HepG2 (cell line): Measurements from ENCODE around the gene RNASE7. TPM values are rescaled to one million over a fixed set of nuclear protein-coding genes. Genes with fewer than 3 reads are reported as not detected.
A peak's percentile ranks its signal among the peaks of the same experiment; 100 is the strongest.

Source experiments
- ADNP ChIP-seq: sonication (generic); formaldehyde crosslinking; IDR thresholded peaks from 2 replicates; pipeline ENCODE4 v1.4.0; 2020; ENCODE audit warnings: missing genetic modification reagents
- BCLAF1 ChIP-seq: fragments of 450-650 bp; IDR thresholded peaks from 2 replicates; pipeline ENCODE4 v1.6.1; 2017; ENCODE audit warnings: mild to moderate bottlenecking
- CBFB ChIP-seq: sonication (generic); formaldehyde crosslinking; IDR thresholded peaks from 2 replicates; pipeline ENCODE4 v1.4.0; 2020; ENCODE audit warnings: missing genetic modification reagents
- CHCHD3 ChIP-seq: sonication (generic); formaldehyde crosslinking; IDR thresholded peaks from 2 replicates; pipeline ENCODE4 v1.8.0; 2022; ENCODE audit warnings: mild to moderate bottlenecking, missing genetic modification reagents, moderate library complexity
- DR1 ChIP-seq: sonication (generic); formaldehyde crosslinking; IDR thresholded peaks from 2 replicates; pipeline ENCODE4 v1.8.0; 2021; ENCODE audit warnings: mild to moderate bottlenecking, missing genetic modification reagents, inconsistent platforms
- FOXK2 ChIP-seq: fragments of 450-650 bp; IDR thresholded peaks from 2 replicates; pipeline ENCODE4 v1.6.1; 2016
- IRF9 ChIP-seq: sonication (generic); formaldehyde crosslinking; IDR thresholded peaks from 2 replicates; pipeline ENCODE4 v1.8.0; 2022; ENCODE audit warnings: missing genetic modification reagents, mild to moderate bottlenecking, borderline replicate concordance
- JARID2 ChIP-seq: sonication (generic); formaldehyde crosslinking; IDR thresholded peaks from 2 replicates; pipeline ENCODE4 v1.8.1; 2023; ENCODE audit warnings: missing genetic modification reagents, inconsistent platforms; ENCODE audit not compliant: insufficient replicate concordance
- KAT7 ChIP-seq: IDR thresholded peaks from 2 replicates; pipeline ENCODE4 v1.6.1; 2018; ENCODE audit warnings: borderline replicate concordance, missing compliant biosample characterization
- MNT ChIP-seq: fragments of 450-650 bp; IDR thresholded peaks from 2 replicates; pipeline ENCODE4 v1.6.1; 2016
- NFKB2 ChIP-seq: sonication (generic); formaldehyde crosslinking; IDR thresholded peaks from 2 replicates; pipeline ENCODE4 v1.4.0; 2020; ENCODE audit warnings: missing genetic modification reagents, borderline replicate concordance
- PCBP1 ChIP-seq: fragments of 200-400 bp; formaldehyde crosslinking; IDR thresholded peaks from 2 replicates; pipeline ENCODE4 v1.6.1; 2017; ENCODE audit warnings: mild to moderate bottlenecking, low read depth, low read length, borderline replicate concordance
- POLR2A ChIP-seq, 2 experiments: IDR thresholded peaks; 2 replicates each; pipeline ENCODE4 v1.6.1; 2011; ENCODE audit warnings: low read depth in 2 of 2, low read length in 2 of 2, mild to moderate bottlenecking in 1 of 2, moderate library complexity in 1 of 2; ENCODE audit not compliant: insufficient read depth in 1 of 2
- PTBP1 ChIP-seq: fragments of 200-400 bp; formaldehyde crosslinking; IDR thresholded peaks from 2 replicates; pipeline ENCODE4 v1.6.1; 2018; ENCODE audit warnings: low read length, low read depth; ENCODE audit not compliant: poor library complexity, severe bottlenecking
- ZBTB20 ChIP-seq: sonication (generic); formaldehyde crosslinking; IDR thresholded peaks from 2 replicates; pipeline ENCODE4 v1.8.1; 2023; ENCODE audit warnings: missing genetic modification reagents, low read depth, mild to moderate bottlenecking, borderline replicate concordance
- ZC3H4 ChIP-seq: sonication (generic); formaldehyde crosslinking; IDR thresholded peaks from 2 replicates; pipeline ENCODE4 v1.4.0; 2020; ENCODE audit warnings: missing genetic modification reagents, borderline replicate concordance
- ZNF20 ChIP-seq: sonication (generic); formaldehyde crosslinking; IDR thresholded peaks from 2 replicates; pipeline ENCODE4 v1.4.0; 2020; ENCODE audit warnings: mild to moderate bottlenecking, moderate library complexity, missing genetic modification reagents
- ZNF235 ChIP-seq: sonication (generic); formaldehyde crosslinking; IDR thresholded peaks from 2 replicates; pipeline ENCODE4 v1.8.1; 2023; ENCODE audit warnings: mild to moderate bottlenecking, missing genetic modification reagents, borderline replicate concordance
- ZNF253 ChIP-seq: sonication (generic); formaldehyde crosslinking; IDR thresholded peaks from 2 replicates; pipeline ENCODE4 v1.8.0; 2022; ENCODE audit warnings: mild to moderate bottlenecking, missing genetic modification reagents, borderline replicate concordance
- ZNF326 ChIP-seq: sonication (generic); formaldehyde crosslinking; IDR thresholded peaks from 2 replicates; pipeline ENCODE4 v1.4.0; 2020; ENCODE audit warnings: missing genetic modification reagents, borderline replicate concordance
- ZNF441 ChIP-seq: sonication (generic); formaldehyde crosslinking; IDR thresholded peaks from 2 replicates; pipeline ENCODE4 v1.7.0; 2021; ENCODE audit warnings: missing genetic modification reagents, borderline replicate concordance
- ZNF792 ChIP-seq: IDR thresholded peaks from 2 replicates; pipeline ENCODE4 v1.6.1; 2016
- ZNF839 ChIP-seq: sonication (generic); formaldehyde crosslinking; IDR thresholded peaks from 2 replicates; pipeline ENCODE4 v1.4.0; 2020; ENCODE audit warnings: missing genetic modification reagents, mild to moderate bottlenecking, borderline replicate concordance
- polyA plus RNA-seq, 8 experiments: library from polyadenylated mRNA; depleted of rRNA in 3 of 8; stranded (reverse) in 7 of 8; unstranded in 1 of 8; fragments of >200 nt; fragmentation: Illumina TruSeq in 4 of 8; extraction: Trizol in 4 of 8; gene quantifications; 2 replicates each; pipeline versions ENCODE4 v1.2.1 to v1.2.3, GENCODE V29; 2011 to 2016; ENCODE audit warnings: low read depth in 4 of 8, missing spikeins in 1 of 8, mixed read lengths in 1 of 8; ENCODE audit not compliant: insufficient read depth in 1 of 8
- total RNA-seq, 5 experiments: library from RNA; depleted of rRNA; stranded (reverse); fragments of >200 nt; fragmentation: Illumina TruSeq; extraction: Trizol; gene quantifications; 2 replicates each; pipeline ENCODE4 v1.2.3, GENCODE V29; 2016; ENCODE audit warnings: low read depth in 1 of 5
- TF ChIP-seq, protein P1 (sequence below): sonication (generic); formaldehyde crosslinking; IDR thresholded peaks from 2 replicates; pipeline ENCODE4 v1.4.0; 2020; ENCODE audit warnings: missing genetic modification reagents

The RNASE7 gene
- total and polyA plus RNA-seq, 2 of the 13 experiments (the other 11 are each of a cell fraction or from before 2014, with no cell fraction given) = 0.04 TPM; not detected in 1

- TF ChIP-seq ZNF326 (CRISPR knock-in tag) (peak; percentile 97), ZNF441 (CRISPR knock-in tag) (peak; percentile 79), ZNF839 (CRISPR knock-in tag) (peak; percentile 90; the same call in 1 of the 2 replicates), ADNP (CRISPR knock-in tag) (no peak), CHCHD3 (no peak), ZC3H4 (CRISPR knock-in tag) (no peak), CBFB (CRISPR knock-in tag) (peak; percentile 93), PCBP1 (peak; percentile 89; the same call in 1 of the 2 replicates), IRF9 (CRISPR knock-in tag) (peak; percentile 92; the same call in 1 of the 2 replicates), ZNF792 (peak; percentile 98), PTBP1 (no peak), KAT7 (CRISPR knock-in tag) (peak; percentile 97), JARID2 (CRISPR knock-in tag) (peak; percentile 88), NFKB2 (CRISPR knock-in tag) (peak; percentile 85; the same call in 1 of the 2 replicates), BCLAF1 (no peak), ZNF253 (CRISPR knock-in tag) (peak; percentile 39; the same call in 1 of the 2 replicates), ZNF20 (CRISPR knock-in tag) (no peak), POLR2A (IDR thresholded peaks at IDR 0.05; ENCODE audit: insufficient read depth in 1 of 2, low read depth in 2 of 2, low read length in 2 of 2) (no peak), MNT (no peak), DR1 (CRISPR knock-in tag) (no peak; the same call in 1 of the 2 replicates), ZBTB20 (peak; percentile 72), ZNF235 (no peak; the same call in 1 of the 2 replicates), FOXK2 (no peak)
- TF ChIP-seq, protein P1, sequence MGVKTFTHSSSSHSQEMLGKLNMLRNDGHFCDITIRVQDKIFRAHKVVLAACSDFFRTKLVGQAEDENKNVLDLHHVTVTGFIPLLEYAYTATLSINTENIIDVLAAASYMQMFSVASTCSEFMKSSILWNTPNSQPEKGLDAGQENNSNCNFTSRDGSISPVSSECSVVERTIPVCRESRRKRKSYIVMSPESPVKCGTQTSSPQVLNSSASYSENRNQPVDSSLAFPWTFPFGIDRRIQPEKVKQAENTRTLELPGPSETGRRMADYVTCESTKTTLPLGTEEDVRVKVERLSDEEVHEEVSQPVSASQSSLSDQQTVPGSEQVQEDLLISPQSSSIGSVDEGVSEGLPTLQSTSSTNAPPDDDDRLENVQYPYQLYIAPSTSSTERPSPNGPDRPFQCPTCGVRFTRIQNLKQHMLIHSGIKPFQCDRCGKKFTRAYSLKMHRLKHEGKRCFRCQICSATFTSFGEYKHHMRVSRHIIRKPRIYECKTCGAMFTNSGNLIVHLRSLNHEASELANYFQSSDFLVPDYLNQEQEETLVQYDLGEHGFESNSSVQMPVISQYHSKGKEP (CRISPR knock-in tag) = peak; percentile 58; the same call in 1 of the 2 replicates
These were observed 50.3 kb downstream of the RNASE7 start (continued) for GRCh38 chr14:21092273-21093011.
